ENCODE results near the gene SERPINB6.
A peak's percentile ranks its signal among the peaks of the same experiment; 100 is the strongest.
"Not testable (repeated sequence)": the region's sequence is repeated elsewhere in the genome, so short reads cannot be mapped to it uniquely, and the experiment has no call there.

Gene SERPINB6

DNA sequence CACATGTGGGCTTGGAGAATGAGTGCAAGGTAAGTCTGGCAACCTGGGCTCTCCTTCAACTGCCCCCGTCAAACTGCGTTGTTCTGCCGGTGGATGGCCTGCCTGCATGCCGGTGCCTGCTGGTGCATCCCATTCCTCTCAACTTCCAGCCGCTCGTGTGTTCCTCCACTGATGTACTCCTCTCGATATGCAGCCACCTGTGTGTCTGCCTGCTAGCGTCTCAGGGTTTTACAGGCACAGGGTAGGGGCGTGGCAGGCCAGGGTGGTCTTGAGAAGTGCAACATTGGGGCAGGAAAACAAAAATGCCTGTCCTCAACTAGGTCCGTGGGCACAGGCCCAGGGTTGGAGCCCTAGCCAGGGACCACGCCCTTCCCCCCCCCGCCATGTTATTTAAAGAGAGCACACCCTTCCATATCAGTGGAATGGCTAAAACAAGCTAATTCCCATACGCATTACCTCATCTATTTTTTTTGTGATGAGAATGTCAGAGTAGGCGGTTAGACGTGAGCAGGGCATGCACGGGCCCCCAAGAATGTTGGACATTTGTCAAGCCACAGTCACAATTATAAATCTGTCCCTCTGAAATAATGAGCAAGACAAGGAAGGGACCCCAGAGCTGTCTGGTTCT, 33.2 kb downstream of the SERPINB6 start:
- DNase-seq (ENCODE audit: low spot score): no peak

DNA sequence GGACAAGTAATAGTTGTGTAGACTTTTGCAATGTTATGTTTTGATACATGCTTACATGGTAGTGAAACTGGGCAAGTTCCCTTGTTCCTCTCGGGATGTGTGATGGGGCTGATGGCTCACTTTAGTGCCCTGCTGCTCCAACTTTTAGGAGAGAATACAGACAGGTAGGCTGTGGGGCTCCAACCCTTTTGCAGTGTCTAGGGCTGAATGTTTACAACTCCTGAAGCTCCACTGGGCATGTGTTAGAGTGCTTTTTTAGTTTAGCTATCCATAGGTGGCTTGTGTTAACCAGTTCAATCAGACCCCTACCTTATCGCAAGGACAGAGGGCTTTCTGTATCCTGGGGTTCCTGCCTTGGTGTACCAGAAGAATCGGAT, 33.8 kb downstream of the SERPINB6 start:
- no peak for DNase-seq (ENCODE audit: low spot score)

DNA sequence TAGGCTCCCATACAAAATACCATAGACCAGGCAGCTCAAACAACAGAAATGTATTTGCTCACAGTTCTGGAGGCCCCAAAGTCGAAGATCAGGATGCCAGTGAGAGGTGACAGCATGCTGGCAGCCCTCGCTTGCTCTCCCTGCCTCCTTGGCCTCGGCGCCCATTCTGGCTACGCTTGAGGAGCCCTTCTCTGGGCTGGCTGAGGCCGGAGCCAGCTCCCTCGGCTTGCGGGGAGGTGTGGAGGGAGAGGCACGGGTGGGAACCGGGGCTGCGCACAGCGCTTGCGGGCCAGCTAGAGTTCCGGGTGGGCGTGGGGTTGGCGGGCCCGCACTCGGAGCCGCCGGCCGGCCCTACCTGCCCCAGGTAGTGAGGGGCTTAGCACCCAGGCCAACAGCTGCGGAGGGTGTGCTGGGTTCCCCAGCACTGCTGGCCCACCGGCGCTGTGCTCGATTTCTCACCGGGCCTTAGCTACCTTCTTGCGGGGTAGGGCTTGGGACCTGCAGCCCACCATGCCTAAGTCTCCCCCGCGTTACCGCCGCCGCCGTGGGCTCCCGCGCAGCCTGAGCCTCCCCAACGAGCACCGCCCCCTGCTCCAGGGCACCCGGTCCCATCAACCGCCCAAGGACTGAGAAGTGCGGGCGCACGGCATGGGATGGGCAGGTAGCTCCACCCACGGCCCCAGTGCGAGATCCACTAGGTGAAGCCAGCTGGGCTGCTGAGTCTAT, 35.6 kb downstream of the SERPINB6 start:
- DNase-seq (ENCODE audit: low spot score): no peak

DNA sequence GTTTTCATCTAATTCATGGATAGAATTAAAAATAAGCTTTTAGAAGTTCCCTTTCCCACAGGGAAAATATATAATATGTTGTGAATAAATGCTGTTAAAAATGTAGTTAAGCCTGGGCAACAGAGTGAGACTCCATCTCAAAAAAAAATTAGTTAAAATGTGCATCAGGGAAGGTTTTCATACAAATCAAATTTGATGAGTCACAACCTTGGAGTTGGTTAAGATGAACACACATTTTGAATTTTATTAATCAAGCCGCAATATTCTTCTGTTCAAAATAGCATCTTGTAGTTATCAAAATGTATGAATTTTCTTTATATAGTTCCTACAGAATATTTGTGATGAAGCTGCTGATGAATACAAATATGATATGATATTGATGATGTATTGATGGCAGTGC, 37.3 kb downstream of the SERPINB6 start:
- no peak for DNase-seq (ENCODE audit: low spot score)

DNA sequence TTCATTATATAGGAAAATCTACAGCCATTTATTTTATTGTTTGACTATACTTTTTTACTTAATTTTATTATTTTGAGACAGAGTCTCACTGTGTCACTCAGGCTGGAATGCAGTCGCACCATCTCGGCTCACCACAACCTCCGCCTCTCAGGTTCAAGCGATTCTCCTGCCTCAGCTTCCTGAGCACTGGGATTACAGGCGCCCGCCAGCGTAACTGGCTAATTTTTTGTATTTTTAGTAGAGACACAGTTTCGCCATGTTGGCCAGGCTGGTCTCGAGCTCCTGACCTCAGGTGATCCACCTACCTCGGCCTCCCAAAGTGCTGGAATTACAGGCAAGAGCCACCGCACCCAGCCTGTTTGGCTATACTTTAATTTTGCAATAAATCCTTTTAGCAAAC, 38.5 kb downstream of the SERPINB6 start:
- DNase-seq (ENCODE audit: low spot score): not testable (repeated sequence)

DNA sequence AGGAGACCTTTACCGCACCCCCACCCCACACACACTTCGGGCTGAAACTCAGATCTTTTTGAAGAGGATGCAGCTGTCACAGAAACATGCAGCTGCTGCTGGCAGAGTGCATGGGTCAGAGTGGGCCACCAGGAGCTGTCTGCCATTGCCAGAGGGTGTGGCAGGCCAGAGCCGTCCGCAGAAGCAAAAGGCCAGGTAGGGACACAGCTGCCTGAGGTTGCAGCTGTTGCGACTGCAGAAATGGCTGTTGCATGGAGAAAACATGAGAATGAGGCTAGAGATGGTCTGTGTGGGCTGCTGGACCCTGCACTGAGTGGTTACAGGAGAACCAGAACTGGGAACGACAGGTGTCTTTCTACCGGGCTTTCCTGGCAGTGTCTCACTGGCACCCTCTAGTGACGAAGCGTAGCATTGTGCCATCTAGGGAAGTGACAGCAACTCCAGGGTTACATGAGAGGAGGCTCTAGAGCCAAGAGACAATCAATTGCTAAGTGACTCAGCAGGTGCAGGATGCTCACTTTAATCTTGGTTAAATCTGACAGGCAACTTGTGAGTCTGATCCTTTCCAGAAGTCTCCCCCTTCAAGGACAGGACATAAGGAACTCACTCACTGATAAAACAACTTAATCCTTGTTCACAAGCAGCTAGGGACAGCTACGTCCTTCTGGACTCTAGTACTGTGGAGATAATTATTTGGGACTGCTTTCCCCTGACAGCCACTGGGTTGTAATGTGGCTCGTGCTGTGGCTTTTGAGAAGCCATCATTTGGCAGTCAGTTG, 39.2 kb downstream of the SERPINB6 start:
- DNase-seq (ENCODE audit: low spot score): peak; percentile 87

DNA sequence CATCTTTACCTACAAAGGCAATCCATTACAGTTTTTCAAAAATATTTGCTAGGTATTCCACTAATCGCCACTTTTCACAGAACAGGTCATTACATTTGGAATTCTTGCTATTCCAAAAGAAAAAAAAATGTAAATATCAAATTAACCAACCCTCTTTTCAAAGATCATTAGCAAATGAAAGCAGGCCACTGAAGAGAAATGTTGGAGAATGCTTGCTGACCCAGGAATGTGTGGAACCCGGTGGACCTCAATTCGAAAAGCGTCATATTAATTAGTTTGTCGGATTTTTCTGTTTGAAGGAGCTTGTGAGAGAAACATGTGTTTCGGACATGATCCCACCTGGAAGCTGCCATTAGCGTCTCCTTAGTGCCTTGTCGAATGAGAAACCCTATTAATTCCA, 40.3 kb downstream of the SERPINB6 start:
- no peak for DNase-seq (ENCODE audit: low spot score)

DNA sequence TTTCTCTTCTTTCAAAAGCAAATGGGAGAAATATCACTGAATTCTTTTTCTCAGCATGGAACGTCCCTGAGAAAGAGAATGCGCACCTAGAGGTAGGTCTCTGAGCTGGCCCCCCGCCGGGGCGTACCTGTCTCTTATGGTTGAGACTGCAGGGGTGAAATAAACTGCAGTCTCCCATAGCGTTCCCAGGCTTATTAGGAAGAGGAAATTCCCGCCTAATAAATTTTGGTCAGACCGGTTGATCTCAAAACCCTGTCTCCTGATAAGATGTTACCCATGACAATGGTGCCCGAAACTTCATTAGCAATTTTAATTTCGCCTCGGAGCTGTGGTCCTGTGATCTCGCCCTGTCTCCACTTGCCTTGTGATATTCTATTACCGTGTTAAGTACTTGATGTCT, 43.4 kb downstream of the SERPINB6 start:
- not testable (repeated sequence) for DNase-seq (ENCODE audit: low spot score)

DNA sequence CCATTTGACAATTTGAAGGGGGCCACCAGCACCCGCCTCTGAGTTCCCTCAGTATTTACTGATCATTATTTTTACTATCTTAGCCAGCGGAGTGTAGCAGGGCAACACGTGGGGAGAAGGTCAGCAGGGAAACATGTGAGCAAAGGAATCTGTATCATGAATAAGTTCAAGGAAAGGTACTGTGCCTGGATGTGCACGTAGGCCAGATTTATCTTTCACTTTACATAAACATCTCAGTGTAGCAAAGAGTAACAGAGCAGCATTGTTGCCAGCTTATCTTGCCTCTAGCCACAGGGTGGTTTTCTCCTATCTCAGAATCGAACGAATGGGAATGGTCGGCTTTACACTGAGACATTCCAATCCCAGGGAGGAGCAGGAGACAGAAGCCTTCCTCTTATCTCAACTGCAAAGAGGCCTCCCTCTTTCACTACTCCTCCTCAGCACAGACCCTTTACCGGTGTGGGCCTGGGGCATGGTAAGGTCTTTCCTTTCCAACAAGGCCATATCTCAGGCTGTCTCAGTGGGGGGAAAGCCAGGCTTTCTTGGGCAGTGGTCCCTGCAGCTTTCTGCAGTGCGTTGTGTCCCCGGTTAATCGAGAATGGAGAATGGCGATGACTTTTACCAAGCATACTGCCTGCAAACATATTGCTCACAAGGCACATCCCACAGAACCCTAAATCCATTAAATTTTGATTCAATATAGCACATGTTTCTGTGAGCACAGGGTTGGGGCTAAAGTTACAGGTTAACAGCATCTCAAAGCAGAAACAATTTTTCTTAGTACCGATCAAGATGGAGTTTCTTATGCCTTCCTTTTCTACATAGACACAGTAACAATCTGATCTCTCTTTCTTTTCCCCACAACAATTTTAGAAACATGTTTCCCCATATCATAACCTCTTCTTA, 45.3 kb downstream of the SERPINB6 start:
- not testable (repeated sequence) for DNase-seq (ENCODE audit: low spot score)

DNA sequence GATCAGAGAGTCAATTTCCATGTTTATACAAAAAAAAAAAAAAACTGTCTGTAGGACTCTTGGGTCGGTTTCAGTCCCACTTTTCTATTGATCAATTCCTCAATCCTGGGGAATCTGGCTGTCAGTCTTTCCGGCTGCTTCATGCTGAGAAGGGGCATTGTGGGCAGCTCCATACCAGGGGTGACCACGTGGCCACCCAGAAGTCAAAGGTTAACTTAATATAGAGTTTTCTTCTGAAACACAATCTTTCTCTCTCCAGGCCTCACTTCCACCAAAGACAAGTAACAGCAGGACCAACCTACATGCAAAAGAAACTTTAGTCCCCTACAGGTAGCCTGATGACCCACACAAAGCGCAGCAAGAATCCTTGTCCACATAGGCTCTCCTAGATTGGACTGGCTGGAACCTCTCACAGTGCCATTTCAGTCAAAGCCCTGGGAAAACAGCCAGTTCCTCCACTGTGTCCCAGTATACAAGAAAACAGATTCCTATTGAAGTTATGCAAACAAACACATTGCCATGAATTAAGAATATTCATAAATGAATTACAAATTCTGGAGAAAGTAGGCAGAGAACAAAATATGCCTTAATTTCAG, 49.7 kb downstream of the SERPINB6 start:
- DNase-seq (ENCODE audit: low spot score): no peak

DNA sequence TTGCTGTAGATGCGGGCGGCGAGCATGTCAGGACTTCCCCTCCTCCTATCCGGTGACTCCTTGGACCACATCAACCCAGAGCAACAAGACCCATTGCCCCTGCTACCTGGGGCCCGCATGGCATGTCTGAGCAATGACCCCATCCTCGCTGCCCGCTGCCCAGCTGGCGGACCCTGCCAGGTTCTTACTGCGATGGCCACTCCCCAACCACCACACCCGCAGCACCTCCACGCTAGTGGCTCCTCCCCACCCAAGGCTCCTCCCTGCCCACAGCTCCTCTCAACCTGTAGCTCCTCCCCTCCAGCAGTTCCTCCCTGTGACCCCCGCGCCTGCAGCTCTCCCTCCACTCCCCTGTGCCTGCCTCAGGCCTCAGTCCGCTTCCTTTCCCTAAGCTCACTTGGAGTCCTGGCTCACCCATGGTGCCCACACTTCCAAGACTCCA, 50.7 kb downstream of the SERPINB6 start:
- no peak for DNase-seq (ENCODE audit: low spot score)

DNA sequence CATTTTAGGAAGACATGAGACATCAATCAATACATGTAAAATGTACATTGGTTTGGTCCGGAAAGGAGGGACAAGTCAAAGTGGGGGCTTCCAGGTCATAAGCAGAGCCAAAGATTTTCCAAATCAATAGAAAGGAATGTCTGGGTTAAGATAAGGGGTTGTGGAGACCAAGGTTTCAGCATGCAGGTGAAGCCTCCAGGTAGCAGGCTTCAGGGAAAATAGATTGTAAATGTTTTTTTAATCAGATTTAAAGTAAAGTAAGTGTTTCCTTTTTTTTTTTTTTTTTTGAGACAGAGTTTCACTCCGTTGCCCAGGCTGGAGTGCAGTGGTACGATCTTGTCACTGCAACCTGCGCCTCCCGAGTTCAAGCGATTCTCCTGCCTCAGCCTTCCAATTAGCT, 51.5 kb downstream of the SERPINB6 start:
- DNase-seq (ENCODE audit: low spot score): no peak

DNA sequence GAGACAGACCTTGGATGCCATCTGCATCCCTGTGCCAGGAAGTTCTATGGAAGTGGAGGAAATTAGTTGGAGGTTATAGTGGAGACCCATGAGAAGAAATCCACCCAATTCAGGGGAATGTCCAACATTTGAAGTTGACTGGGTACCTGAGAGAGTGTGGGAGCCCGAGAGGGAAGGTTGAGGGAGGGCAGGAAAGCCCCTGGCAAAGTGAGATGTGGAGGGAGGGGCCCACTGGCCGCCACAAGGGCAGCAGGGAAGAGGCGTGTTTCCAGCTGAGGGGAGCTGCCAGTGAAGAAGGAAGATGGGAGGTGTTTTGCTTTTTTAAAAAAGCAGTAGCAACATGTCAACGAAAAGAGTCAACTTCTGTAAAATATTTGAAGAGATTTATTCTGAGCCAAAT, 52.0 kb downstream of the SERPINB6 start:
- DNase-seq (ENCODE audit: low spot score): no peak

DNA sequence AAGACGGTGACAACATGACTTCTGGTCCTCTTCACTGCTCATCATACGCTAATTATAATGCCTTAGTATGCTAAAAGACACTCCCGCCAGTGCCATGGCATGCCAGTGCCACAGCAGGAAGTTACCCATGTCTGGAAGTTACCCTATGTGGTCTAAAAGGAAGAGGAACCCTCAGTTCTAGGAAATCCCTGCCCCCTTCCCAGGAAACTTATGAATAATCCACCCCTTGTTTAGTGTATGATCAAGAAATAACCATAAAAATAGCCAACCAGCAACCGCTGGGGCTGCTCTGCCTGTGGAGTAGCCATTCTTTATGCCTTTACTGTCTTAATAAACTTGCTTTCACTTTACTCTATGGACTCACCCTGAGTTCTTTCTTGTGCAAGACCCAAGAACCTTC, 52.4 kb downstream of the SERPINB6 start:
- DNase-seq (ENCODE audit: low spot score): no peak

DNA sequence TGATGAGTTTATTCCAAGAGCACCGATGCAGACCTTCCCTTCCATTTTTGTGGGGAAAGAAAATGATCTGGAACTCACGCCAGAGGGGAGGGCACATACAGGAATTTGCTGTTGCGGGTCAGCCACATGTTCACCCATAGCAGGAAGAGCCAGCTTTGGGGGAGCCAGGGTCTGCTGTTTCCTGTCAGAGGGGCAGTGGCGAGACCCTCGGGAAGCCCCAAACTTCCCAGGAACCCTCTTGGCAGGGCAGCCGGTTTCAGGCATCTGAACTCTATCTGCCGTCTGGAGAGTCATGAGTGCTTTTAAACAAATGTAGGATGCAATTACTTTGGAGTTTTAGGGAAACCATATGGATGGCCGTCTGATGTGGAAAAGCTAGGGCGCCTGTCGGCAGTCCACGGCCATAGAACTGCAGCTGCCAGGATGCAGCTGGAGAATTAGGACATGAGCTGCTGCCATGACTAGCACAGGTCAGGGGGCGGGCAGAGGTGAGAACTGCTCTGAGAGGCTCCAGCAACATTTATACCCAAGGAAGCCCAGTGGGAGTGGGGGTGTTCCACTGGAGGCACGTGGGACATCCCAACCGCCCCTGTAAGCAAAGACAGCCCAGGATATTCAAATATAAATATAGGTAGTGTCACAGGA, 53.4 kb downstream of the SERPINB6 start:
- DNase-seq (ENCODE audit: low spot score): no peak

DNA sequence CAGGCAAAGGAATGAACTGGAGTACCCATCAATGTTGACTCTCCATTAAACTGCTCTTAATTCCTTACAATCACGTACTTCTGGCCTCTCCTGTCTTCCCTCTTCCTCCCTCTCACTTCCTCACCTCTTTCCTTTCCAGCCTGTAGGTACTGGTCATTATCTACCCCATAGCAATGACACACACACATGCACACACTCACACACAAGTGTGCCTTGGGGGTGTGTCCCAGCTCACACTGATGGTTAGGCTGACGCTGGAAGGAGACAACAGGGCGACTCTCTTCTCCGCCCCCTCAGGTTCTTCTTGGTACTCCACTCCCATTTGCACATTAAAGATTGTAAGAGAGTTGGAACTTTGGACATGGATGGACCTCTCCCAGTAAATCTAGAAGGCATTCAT, 54.3 kb downstream of the SERPINB6 start:
- DNase-seq (ENCODE audit: low spot score): no peak

DNA sequence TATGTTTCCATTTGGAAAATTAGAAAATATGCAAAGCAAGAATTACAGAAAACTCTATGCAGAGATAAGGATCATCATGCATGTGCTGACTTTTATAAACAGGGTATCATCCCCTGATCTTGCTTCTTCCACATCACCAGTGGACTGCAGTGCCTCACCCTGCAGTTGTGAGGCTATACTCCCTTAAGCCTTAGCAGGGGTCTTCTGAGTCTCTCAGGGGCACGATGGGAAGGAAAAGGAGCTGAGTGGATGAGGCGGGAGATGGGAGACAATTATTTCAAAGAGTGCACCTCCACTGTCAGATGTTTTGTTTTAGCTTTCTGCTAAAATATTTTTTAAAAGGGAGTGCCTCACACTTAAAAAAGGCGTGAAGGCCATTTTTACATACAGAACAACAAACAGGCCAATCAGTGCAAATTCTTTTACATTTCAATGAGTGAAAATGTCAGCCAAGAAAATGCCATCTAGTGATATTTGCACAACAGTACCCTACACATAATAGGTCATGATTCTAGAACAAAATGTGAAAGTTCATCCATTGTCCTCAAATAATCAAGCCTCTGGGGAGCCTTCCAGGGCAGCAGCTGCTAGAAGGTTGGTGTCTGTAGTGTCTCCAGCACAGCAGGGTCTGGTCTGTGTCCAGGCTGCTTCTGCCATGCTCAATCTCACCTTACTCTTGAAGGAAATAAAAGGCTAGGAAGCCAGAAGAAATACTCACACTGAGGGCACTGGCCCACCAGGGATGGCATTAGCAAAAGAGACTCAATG, 55.0 kb downstream of the SERPINB6 start:
- no peak for DNase-seq (ENCODE audit: low spot score)

DNA sequence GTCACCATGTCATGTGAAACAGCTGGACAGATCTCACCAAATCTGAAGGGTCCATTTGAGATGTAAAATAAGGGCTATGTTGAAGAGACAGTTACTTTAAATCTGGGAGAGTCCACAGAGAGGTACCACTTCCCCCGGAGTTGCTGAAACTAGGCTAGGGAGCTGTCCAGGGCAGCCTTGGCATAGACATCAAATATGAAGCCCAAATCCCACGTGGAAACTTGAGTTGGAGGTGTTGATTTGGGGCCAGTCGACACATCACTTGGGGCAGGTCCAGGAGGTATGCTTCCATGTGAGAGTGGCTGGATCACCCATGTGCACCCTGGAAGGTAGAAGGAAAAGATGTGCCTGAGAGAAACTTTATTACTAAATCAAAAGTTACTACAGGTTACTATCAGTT, 56.2 kb downstream of the SERPINB6 start:
- no peak for DNase-seq (ENCODE audit: low spot score)

DNA sequence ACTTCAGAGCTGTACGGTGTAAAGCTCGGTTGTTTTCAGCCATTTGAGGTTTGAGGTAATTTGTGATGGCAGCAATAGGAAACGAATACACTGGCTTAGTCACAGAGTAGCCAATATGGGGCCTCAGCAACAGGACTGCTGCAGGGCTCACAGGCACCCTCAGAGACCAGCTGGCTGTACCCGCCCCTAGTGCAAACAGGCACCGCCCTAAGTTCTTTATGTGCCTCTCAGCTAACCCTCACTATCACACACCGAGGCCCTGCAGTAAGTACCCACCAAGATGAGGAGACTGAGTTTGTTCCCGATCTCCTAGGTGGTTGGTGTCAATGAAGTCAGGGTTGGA, 57.1 kb downstream of the SERPINB6 start:
- no peak for DNase-seq (ENCODE audit: low spot score)

DNA sequence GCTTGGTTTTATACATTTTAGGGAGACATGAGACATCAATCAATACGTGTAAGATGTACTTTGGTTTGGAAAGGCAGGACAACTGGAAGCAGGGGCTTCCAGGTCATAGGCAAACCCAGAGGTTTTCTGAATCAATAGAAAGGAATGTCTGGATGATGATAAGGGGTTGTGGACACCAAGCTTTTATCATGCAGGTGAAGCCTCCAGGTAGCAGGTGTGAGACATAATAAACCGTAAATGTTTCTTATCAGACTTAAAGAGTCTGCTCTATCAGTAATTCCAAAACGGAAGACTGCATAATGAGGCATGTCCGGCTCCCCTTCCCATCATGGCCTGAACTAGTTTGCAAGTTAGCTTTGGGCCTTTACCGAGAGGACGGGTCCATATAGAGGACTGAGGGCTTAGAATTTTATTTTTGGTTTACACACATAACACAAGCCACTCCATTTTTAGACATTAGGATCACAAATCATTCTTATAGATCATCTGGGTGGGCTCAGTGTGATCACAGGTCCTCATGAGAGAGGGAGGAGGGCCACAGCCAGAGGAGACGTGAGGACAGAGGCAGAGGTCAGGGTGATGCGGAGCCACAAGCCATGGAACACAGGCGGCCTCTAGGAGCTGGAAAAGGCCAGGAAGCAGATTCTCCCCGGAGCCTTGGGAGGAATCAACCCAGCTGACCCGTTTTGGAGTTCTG, 57.6 kb downstream of the SERPINB6 start:
- no peak for DNase-seq (ENCODE audit: low spot score)
